Stimulated activated CD4-positive, alpha-beta T cell treated with anti-CD3 and anti-CD28 coated beads, Interleukin-12 subunit alpha, Interleukin-12 subunit beta, amount 100 ng/mL, for 24 hours (primary cell): ENCODE measurements around the gene CCDC18.
"Not testable (repeated sequence)": the region's sequence is repeated elsewhere in the genome, so short reads cannot be mapped to it uniquely, and the experiment has no call there.

Experiments used
- DNase-seq, 2 experiments: peaks; one replicate each; pipeline ENCODE4 v3.0.0-alpha.2; 2020; ENCODE audit warnings: low read depth in 2 of 2

The CCDC18 gene

GRCh38 chr1:93180723-93181613, at the start of gene CCDC18:
CCDC18 (plus strand) TSS chr1:93180724; CDS start chr1:93183362, 2,638 bp downstream.
- no peak for DNase-seq

- DNase-seq = no peak
Observed at GRCh38 chr1:93132638-93133037, 47.9 kb upstream of the CCDC18 start.

GRCh38 chr1:93136445-93136844, 44.1 kb upstream of the CCDC18 start:
- no peak for DNase-seq

- DNase-seq = no peak
Observed at GRCh38 chr1:93137604-93138292, 42.8 kb upstream of the CCDC18 start.

GRCh38 chr1:93140106-93140505, 40.4 kb upstream of the CCDC18 start:
- no peak for DNase-seq

- DNase-seq = no peak
Observed at GRCh38 chr1:93142161-93142560, 38.4 kb upstream of the CCDC18 start.

- no peak for DNase-seq
Observed at GRCh38 chr1:93143136-93143535, 37.4 kb upstream of the CCDC18 start.

- no peak for DNase-seq
Observed at GRCh38 chr1:93143769-93144168, 36.8 kb upstream of the CCDC18 start.

- DNase-seq = no peak
Observed at GRCh38 chr1:93148001-93148400, 32.5 kb upstream of the CCDC18 start.

GRCh38 chr1:93150729-93151128, 29.8 kb upstream of the CCDC18 start:
- no peak for DNase-seq

GRCh38 chr1:93151474-93151873, 29.1 kb upstream of the CCDC18 start:
- no peak for DNase-seq

- DNase-seq = no peak
Observed at GRCh38 chr1:93152835-93153234, 27.7 kb upstream of the CCDC18 start.

GRCh38 chr1:93154898-93155297, 25.6 kb upstream of the CCDC18 start:
- DNase-seq = no peak

GRCh38 chr1:93155335-93155734, 25.2 kb upstream of the CCDC18 start:
- DNase-seq = no peak

- DNase-seq = no peak
Observed at GRCh38 chr1:93159337-93159736, 21.2 kb upstream of the CCDC18 start.

GRCh38 chr1:93163314-93163713, 17.2 kb upstream of the CCDC18 start:
- DNase-seq = not testable (repeated sequence)

- no peak for DNase-seq
Observed at GRCh38 chr1:93164816-93165215, 15.7 kb upstream of the CCDC18 start.

GRCh38 chr1:93165895-93166294, 14.6 kb upstream of the CCDC18 start:
- not testable (repeated sequence) for DNase-seq

GRCh38 chr1:93167006-93167405, 13.5 kb upstream of the CCDC18 start:
- DNase-seq = no peak

GRCh38 chr1:93170141-93170678, 10.3 kb upstream of the CCDC18 start:
- DNase-seq = not testable (repeated sequence)

GRCh38 chr1:93171549-93172034, 8.9 kb upstream of the CCDC18 start:
- DNase-seq = no peak

GRCh38 chr1:93172778-93173177, 7.7 kb upstream of the CCDC18 start:
- no peak for DNase-seq

- DNase-seq = not testable (repeated sequence)
Observed at GRCh38 chr1:93174638-93175037, 5.9 kb upstream of the CCDC18 start.
